PC-3 (cell line): ENCODE data around the gene ITM2C.

Experiments
- CTCF ChIP-seq: fragments of 300-600 bp; sonication (generic); conservative IDR thresholded peaks from 2 replicates; pipeline ENCODE4 v1.5.1; 2017; ENCODE audit warnings: antibody characterized with exemption, low read depth, mild to moderate bottlenecking, low read length
- EZH2 ChIP-seq: fragments of 300-600 bp; sonication (generic); IDR thresholded peaks from one replicate; pipeline ENCODE4 v1.6.1; 2017; ENCODE audit warnings: antibody characterized with exemption, mild to moderate bottlenecking, low read length; ENCODE audit not compliant: unreplicated experiment
- EZH2phosphoT487 ChIP-seq: fragments of 300-600 bp; sonication (generic); IDR thresholded peaks from 2 replicates; pipeline ENCODE4 v1.6.1; 2018; ENCODE audit warnings: mild to moderate bottlenecking, antibody characterized with exemption, low read length, borderline replicate concordance

DNA sequence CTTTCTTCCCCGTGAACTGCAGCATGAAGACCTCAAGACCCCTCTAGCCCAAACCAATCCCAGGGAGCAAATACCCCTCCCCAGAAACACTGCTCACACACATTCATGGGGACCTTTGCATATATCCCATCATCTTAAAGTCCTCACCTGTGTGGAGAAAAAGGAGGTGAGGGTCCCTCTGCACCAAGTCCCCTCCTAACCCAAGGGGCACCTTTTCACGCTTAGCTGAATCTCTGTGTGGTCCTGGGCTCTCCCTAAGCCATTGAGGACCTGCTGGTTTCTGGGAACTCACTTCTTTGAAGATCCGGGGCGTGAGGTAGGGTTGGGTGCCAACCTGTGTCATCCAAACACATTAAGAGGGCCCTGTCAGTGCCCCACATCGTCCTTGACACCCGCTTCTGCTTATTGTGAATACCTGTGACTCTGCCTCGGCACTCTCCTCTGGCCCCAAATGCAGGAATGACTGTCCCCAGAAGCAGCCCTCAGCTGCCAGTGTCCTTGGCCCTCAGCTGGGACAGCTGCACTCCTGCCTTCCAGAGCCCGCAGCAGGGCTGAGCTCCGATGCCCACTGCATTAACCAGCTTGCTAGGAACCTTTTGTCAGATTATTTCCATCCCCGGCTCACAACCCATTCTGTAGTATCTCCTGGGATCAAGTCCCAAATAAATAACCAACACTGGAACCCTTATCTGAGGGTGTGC, 41.3 kb upstream of the ITM2C start:
- TF ChIP-seq CTCF (no peak), EZH2 (no peak), EZH2phosphoT487 (no peak)
